ENCODE data around the gene CAMTA1. TPM values are rescaled to one million over a fixed set of nuclear protein-coding genes. Genes with fewer than 3 reads are reported as not detected.
A peak's percentile ranks its signal among the peaks of the same experiment; 100 is the strongest.

Gene CAMTA1
- total and polyA plus RNA-seq, 2 experiments from 2014 or later = 89.0 to 145 TPM

DNA sequence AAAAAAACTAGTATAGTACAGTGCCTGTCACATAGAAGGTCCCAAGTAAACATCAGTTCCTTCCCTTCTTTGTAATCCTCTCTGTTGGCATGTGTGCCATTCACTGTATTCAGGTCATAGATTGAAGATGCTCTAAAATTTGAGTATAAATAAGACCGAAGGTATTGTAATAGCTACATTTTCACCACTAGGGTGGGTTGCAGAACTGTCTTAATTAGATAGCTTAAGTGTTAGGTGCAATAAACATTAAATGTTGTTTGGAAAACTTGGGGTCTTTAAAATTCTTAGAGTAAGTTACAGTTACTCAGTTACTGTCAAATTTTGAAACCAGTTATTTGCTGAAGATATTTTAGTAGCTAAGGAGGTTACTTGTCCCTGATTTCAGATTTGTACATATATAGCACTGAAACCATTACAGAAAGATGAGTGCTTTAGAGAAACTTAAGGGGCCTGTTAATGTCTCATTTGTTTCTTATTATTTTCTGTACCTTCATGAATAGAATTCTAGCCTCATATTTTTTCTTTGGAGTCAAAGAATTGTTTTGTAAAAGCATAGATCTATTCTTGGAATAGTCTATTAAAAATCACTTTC is 1023.1 kb downstream of the CAMTA1 start:
- Histone ChIP-seq H4K20me1 (ENCODE audit: insufficient read depth, poor library complexity, severe bottlenecking) (no peaks in the 10 kb centered on the region), H3K4me2 (no peak overlapping the region), H3K36me3 (replicated peaks; ENCODE audit: insufficient read depth, low read depth) (no peaks in the 10 kb centered on the region), H3K27ac (no peak overlapping the region), H3K27me3 (no peaks in the 10 kb centered on the region), H3K4me1 (ENCODE audit: insufficient read depth) (no peaks in the 10 kb centered on the region), H3K9me2 (replicated peaks; ENCODE audit: insufficient read depth) (no peaks in the 10 kb centered on the region), H2AFZ (no peak overlapping the region), H3K9me3 (ENCODE audit: low read depth) (peaks cover 1% of the 10 kb centered on the region), H3K4me3 (no peak overlapping the region), H3K79me2 (no peaks in the 10 kb centered on the region)
- peak; percentile 28 for DNase-seq (ENCODE audit: low spot score)
- 28% methylated on average over 1 of the region's 1 CpG for WGBS (ENCODE audit: low lambda C conversion rate, missing lambda C conversion rate)
- peak; percentile 52 for TF ChIP-seq CTCF (IDR thresholded peaks at IDR 0.05; ENCODE audit: poor library complexity)
- no peak for TF ChIP-seq EZH2 (IDR thresholded peaks at IDR 0.05; ENCODE audit: borderline replicate concordance)
- no peak for TF ChIP-seq EZH2phosphoT487 (IDR thresholded peaks at IDR 0.05; ENCODE audit: low read depth, severe bottlenecking, unreplicated experiment)

- Histone ChIP-seq H3K9me3 (ENCODE audit: low read depth) (peaks cover 11% of the 10 kb centered on the region), H3K27ac (no peak overlapping the region), H3K4me1 (ENCODE audit: insufficient read depth) (no peaks in the 10 kb centered on the region), H3K27me3 (no peaks in the 10 kb centered on the region), H2AFZ (no peak overlapping the region), H3K9me2 (replicated peaks; ENCODE audit: insufficient read depth) (no peaks in the 10 kb centered on the region), H4K20me1 (ENCODE audit: insufficient read depth, poor library complexity, severe bottlenecking) (no peaks in the 10 kb centered on the region), H3K4me2 (no peak overlapping the region), H3K4me3 (no peak overlapping the region), H3K79me2 (no peaks in the 10 kb centered on the region), H3K36me3 (replicated peaks; ENCODE audit: insufficient read depth, low read depth) (no peaks in the 10 kb centered on the region)
- WGBS (ENCODE audit: low lambda C conversion rate, missing lambda C conversion rate) = 91% methylated on average over 13 of the region's 13 CpGs
- TF ChIP-seq EZH2phosphoT487 (IDR thresholded peaks at IDR 0.05; ENCODE audit: low read depth, severe bottlenecking, unreplicated experiment) (no peak), CTCF (IDR thresholded peaks at IDR 0.05; ENCODE audit: poor library complexity) (no peak), EZH2 (IDR thresholded peaks at IDR 0.05; ENCODE audit: borderline replicate concordance) (no peak)
- no peak for DNase-seq (ENCODE audit: low spot score)
These were observed 1024.5 kb downstream of the CAMTA1 start for GRCh38 chr1:7809742-7810141.

GRCh38 chr1:7810395-7810794 is 1025.1 kb downstream of the CAMTA1 start:
- WGBS (ENCODE audit: low lambda C conversion rate, missing lambda C conversion rate) = 87% methylated on average over 7 of the region's 7 CpGs
- H3K9me3 ChIP-seq (ENCODE audit: low read depth) = peaks cover 11% of the 10 kb centered on the region
- no peak overlapping the region for H2AFZ ChIP-seq
- no peaks in the 10 kb centered on the region for H4K20me1 ChIP-seq (ENCODE audit: insufficient read depth, poor library complexity, severe bottlenecking)
- H3K4me2 ChIP-seq = no peak overlapping the region
- no peaks in the 10 kb centered on the region for H3K36me3 ChIP-seq (replicated peaks; ENCODE audit: insufficient read depth, low read depth)
- H3K4me1 ChIP-seq (ENCODE audit: insufficient read depth) = no peaks in the 10 kb centered on the region
- H3K27ac ChIP-seq = no peak overlapping the region
- no peaks in the 10 kb centered on the region for H3K9me2 ChIP-seq (replicated peaks; ENCODE audit: insufficient read depth)
- no peak overlapping the region for H3K4me3 ChIP-seq
- no peak for DNase-seq (ENCODE audit: low spot score)
- H3K79me2 ChIP-seq = no peaks in the 10 kb centered on the region
- TF ChIP-seq EZH2 (IDR thresholded peaks at IDR 0.05; ENCODE audit: borderline replicate concordance) (no peak), EZH2phosphoT487 (IDR thresholded peaks at IDR 0.05; ENCODE audit: low read depth, severe bottlenecking, unreplicated experiment) (no peak), CTCF (IDR thresholded peaks at IDR 0.05; ENCODE audit: poor library complexity) (no peak)
- H3K27me3 ChIP-seq = no peaks in the 10 kb centered on the region

Data from hepatocyte (in vitro differentiated cells).